ENCODE measurements around the gene ZNF195.
"Not testable (repeated sequence)": the region's sequence is repeated elsewhere in the genome, so short reads cannot be mapped to it uniquely, and the experiment has no call there.

- not testable (repeated sequence) for TF ChIP-seq CTCF (conservative IDR thresholded peaks at IDR 0.05; ENCODE audit: low read depth, low read length); EZH2 (IDR thresholded peaks at IDR 0.05; ENCODE audit: borderline replicate concordance, low read depth, low read length, poor library complexity, severe bottlenecking)
Observed at GRCh38 chr11:3397210-3397609, 18.3 kb upstream of the ZNF195 start.

Data from A673 (cell line).